ENCODE data around the gene MPRIP. TPM values are rescaled to one million over a fixed set of nuclear protein-coding genes. Genes with fewer than 3 reads are reported as not detected.

The MPRIP gene
- total RNA-seq, 1 donor from 2014 or later = 214 TPM

DNA sequence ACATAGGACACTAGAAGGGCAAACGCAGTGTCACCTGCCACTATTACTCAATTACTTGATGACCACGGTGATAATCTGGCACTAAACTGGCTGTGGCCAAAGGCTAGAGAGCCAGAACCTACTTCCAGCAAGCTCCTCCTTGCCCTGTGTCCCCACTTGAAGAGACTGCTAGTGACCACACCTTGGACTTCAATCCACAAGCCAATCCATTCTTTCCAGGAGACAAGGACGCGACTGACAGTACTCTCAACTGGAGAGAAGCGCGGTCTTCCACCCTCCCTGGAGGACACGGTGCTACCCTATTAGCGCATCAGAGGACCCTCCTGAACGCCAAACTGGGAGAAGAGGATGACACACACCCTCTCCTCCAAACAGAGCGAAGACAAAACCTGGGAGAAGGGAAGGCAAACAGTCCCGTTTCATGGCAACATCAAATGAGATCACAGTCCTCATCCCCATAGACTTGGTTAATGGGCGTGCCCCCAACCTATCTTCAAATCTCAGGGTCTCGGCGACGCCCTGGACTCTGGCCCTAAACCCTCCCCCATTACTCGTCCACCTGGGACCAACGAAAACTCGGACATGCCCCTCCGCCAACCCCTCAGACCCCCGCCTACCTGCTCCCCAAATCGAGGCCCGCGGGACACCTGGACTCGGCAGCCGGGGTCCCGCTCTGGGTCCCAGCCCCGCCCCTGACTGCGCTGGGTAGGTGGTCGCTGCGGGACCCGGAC is 194.2 kb downstream of the MPRIP start:
- DNase-seq = peak; percentile 36

DNA sequence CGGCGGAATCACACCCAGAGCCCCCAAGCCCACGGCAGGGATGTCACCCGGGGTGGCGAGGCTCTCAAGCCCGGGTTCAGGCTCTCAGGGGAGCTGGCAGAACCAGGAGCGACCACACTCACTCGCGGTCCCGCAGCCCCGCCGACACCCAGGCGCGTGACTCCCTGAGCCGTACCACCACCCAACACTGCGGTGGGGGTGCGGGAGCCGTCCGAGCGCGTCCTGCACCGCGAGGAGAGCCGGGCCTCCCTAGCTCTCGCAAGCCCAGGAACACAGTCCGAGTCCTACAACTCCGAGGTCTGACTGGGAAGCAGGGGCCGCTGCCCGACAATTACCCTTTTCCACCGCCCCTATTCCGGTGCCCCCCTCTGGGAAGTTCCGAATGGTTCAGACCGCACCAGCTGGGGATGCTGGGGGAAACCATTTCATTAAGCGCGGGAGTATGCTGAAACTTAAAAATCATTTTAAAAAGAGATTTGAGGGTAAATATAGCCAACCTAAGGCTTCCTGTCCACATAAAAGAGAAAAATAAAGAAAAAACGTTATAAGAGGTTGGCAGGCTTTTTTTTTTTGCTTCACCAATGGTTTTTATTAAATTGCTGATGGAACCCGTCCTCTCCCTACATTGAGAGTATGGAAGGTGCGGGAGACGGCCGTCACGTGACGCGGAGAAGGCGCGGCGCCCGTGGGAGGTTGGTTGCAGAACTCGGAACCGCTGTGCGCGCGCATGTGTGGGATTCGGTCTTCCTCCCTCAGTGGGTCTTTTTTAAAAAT is 195.0 kb downstream of the MPRIP start, which contains the start of gene FLCN:
FLCN (minus strand) TSS at position 143 of the 774 bp plus-strand sequence. CDS start 9,031 bp downstream, outside the sequence.
- peak; percentile 94 for DNase-seq

DNA sequence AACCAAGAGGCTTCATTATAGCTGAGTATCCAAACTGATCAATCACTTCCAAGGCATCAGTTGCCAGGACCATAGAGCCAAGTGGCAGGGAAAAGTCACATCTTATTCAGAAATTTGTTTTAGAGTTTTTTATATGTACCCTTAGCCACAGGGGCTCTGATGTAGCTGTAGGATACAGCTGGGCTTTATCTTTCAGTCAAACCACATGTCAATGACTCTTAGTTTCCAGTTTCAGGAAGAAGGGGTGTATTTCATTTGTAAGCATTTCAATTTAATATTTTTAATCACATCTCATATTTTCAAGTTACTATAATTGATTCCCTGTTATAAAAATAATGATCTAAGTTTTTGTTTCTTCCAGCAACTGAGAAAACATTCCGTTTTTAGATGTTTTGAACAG is 197.6 kb downstream of the MPRIP start:
- DNase-seq = no peak

DNA sequence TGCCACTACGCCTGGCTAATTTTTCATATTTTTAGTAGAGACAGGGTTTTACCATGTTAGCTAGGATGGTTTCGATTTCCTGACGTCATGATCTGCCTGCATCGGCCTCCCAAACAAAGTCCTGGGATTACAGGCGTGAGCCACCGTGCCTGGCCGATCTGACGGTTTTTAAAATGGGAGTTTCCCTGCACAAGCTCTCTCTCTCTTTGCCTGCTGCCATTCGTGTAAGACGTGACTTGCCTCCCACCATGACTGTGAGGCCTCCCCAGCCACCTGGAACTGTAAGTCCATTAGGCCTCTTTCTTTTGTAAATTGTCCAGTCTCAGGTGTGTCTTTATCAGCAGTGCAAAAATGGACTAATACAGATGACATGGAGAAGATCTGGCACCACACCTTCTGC is 199.4 kb downstream of the MPRIP start:
- no peak for DNase-seq

DNA sequence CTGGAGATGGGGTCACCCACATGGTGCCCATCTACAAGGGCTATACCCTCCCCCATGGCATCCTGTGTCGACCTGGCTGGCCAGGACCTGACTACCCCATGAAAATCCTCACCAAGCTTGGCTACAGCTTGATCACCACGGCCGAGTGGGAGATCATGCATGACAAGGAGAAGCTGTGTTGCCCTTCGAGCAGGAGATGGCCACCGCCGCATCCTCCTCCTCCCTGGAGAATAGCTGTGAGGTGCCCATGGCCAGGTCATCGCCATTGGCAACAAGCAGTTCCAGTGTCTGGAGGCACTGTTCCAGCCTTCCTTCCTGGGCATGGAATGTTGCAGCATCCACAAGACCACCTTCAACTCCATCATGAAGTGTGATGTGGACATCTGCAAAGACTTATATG is 200.0 kb downstream of the MPRIP start:
- DNase-seq = no peak

Small RNA genes lying within 50 kb of the gene (small RNA-seq; reads per million reads assigned to genes)
- gene RNU6-767P (ENCODE audit: low replicate concordance) = not detected

Other genes with a start within 250 kb of the MPRIP start
- not detected for gene TNFRSF13B, start 70.3 kb upstream of the MPRIP start, total RNA-seq
- 11.8 TPM for gene PLD6, start 163.9 kb downstream of the MPRIP start, total RNA-seq
- 58.9 TPM for gene FLCN, start 194.7 kb downstream of the MPRIP start, total RNA-seq
- 86.8 TPM for gene COPS3, start 238.8 kb downstream of the MPRIP start, total RNA-seq

Measured in tongue (tissue), 3 donors.